ENCODE data around the gene PADI2.

- TF ChIP-seq CTCF (conservative IDR thresholded peaks at IDR 0.05; ENCODE audit: low read length) (no peak), EZH2phosphoT487 (IDR thresholded peaks at IDR 0.05; ENCODE audit: borderline replicate concordance, low read depth, low read length) (no peak)
Measured at GRCh38 chr1:17033481-17033880, 85.8 kb downstream of the PADI2 start.

All from OCI-LY7 (cell line).